Measurements from ENCODE around the gene KCNJ14.

The KCNJ14 gene

GRCh38 chr19:48455171-48455907, at the start of gene KCNJ14:
Gene KCNJ14 (plus strand): TSS chr19:48455574. CDS start chr19:48461725, 6,151 bp downstream.
- DNase-seq, result no peak

- no peak for DNase-seq
These were observed 49.5 kb upstream of the KCNJ14 start for GRCh38 chr19:48405850-48406249.

GRCh38 chr19:48413879-48414587, 41.3 kb upstream of the KCNJ14 start:
- no peak for DNase-seq

GRCh38 chr19:48415395-48415794, 40.0 kb upstream of the KCNJ14 start:
- peak; percentile 86 for DNase-seq

GRCh38 chr19:48415806-48416221, 39.6 kb upstream of the KCNJ14 start:
- DNase-seq, result no peak

GRCh38 chr19:48417421-48417820, 38.0 kb upstream of the KCNJ14 start:
- no peak for DNase-seq

- DNase-seq, result peak; percentile 59
These were observed 36.9 kb upstream of the KCNJ14 start for GRCh38 chr19:48418317-48419064.

GRCh38 chr19:48419158-48419920, 36.0 kb upstream of the KCNJ14 start:
- DNase-seq, result peak; percentile 89

- DNase-seq, result no peak
These were observed 33.8 kb upstream of the KCNJ14 start for GRCh38 chr19:48421548-48421947.

- no peak for DNase-seq
These were observed 30.6 kb upstream of the KCNJ14 start for GRCh38 chr19:48424694-48425219.

GRCh38 chr19:48428670-48429069, 26.7 kb upstream of the KCNJ14 start:
- no peak for DNase-seq

- DNase-seq, result no peak
These were observed 22.0 kb upstream of the KCNJ14 start for GRCh38 chr19:48433337-48433736.

- DNase-seq, result no peak
These were observed 18.8 kb upstream of the KCNJ14 start for GRCh38 chr19:48436586-48436985.

- DNase-seq, result no peak
These were observed 13.9 kb upstream of the KCNJ14 start for GRCh38 chr19:48441360-48442050.

- no peak for DNase-seq
These were observed 13.0 kb upstream of the KCNJ14 start for GRCh38 chr19:48442116-48443035.

GRCh38 chr19:48443256-48443655, 12.1 kb upstream of the KCNJ14 start:
- DNase-seq, result no peak

GRCh38 chr19:48443731-48444128, 11.6 kb upstream of the KCNJ14 start:
- no peak for DNase-seq

GRCh38 chr19:48444129-48444935, 11.0 kb upstream of the KCNJ14 start:
- DNase-seq, result no peak

- no peak for DNase-seq
These were observed 10.5 kb upstream of the KCNJ14 start for GRCh38 chr19:48444936-48445200.

- no peak for DNase-seq
These were observed 10.1 kb upstream of the KCNJ14 start for GRCh38 chr19:48445256-48445605.

Measured in activated CD8-positive, alpha-beta memory T cell treated with anti-CD3 and anti-CD28 coated beads, Interleukin-2, amount 50 U/mL, for 48 hours (primary cell).